Neural cell (in vitro differentiated cells): ENCODE data around the gene NETO1. TPM values are rescaled to one million over a fixed set of nuclear protein-coding genes. Genes with fewer than 3 reads are reported as not detected.

Experiments used
- H2AFZ ChIP-seq: fragments of 200-600, 300-800 bp; sonication (generic), shearing (Covaris generic); 2 replicates; pipeline ENCODE4 v1.6.0; 2014; ENCODE audit warnings: low read depth, mild to moderate bottlenecking, antibody characterized with exemption, low read length, moderate library complexity
- H3F3A ChIP-seq: fragments of 200-600 bp; shearing (Covaris generic); 2 replicates; pipeline ENCODE4 v1.6.1; 2016; ENCODE audit warnings: mild to moderate bottlenecking, moderate library complexity, mixed read lengths, antibody characterized with exemption, low read length; ENCODE audit not compliant: insufficient read depth, poor library complexity, severe bottlenecking
- H3K27ac ChIP-seq: fragments of 200-600, 300-800 bp; sonication (generic), shearing (Covaris generic); 2 replicates; pipeline ENCODE4 v1.5.1; 2014; ENCODE audit warnings: mild to moderate bottlenecking, low read length, moderate library complexity
- H3K27me3 ChIP-seq: fragments of 300-800, 200-600 bp; sonication (generic), shearing (Covaris generic); 2 replicates; pipeline ENCODE4 v1.6.0; 2014; ENCODE audit warnings: mild to moderate bottlenecking, low read depth, low read length, moderate library complexity; ENCODE audit not compliant: insufficient read depth
- H3K36me3 ChIP-seq: fragments of 300-800, 200-600 bp; sonication (generic), shearing (Covaris generic); 2 replicates; pipeline ENCODE4 v1.5.1; 2014; ENCODE audit warnings: mild to moderate bottlenecking, antibody characterized with exemption, low read length, moderate library complexity; ENCODE audit not compliant: insufficient read depth
- H3K4me2 ChIP-seq: fragments of 300-800, 200-600 bp; sonication (generic), shearing (Covaris generic); 2 replicates; pipeline ENCODE4 v1.6.0; 2014; ENCODE audit warnings: mild to moderate bottlenecking, low read length
- H3K4me3 ChIP-seq: fragments of 300-800, 200-600 bp; sonication (generic), shearing (Covaris generic); 2 replicates; pipeline ENCODE4 v1.5.1; 2014; ENCODE audit warnings: mild to moderate bottlenecking, low read length, moderate library complexity
- H3K79me2 ChIP-seq: fragments of 200-600 bp; shearing (Covaris generic); replicated peaks from 2 replicates; pipeline ENCODE4 v1.6.0; 2014; ENCODE audit warnings: mild to moderate bottlenecking, low read length, moderate library complexity; ENCODE audit not compliant: insufficient read depth
- H3K9ac ChIP-seq: fragments of 300-800, 200-600 bp; sonication (generic), shearing (Covaris generic); 2 replicates; pipeline ENCODE4 v1.6.1; 2016; ENCODE audit warnings: mild to moderate bottlenecking, low read length, mixed read lengths
- H3K9me2 ChIP-seq: fragments of 200-600 bp; shearing (Covaris generic); 2 replicates; pipeline ENCODE4 v1.6.1; 2016; ENCODE audit warnings: mild to moderate bottlenecking, low read length, mixed read lengths; ENCODE audit not compliant: insufficient read depth
- H3K9me3 ChIP-seq: fragments of 200-600, 300-800 bp; sonication (generic), shearing (Covaris generic); 2 replicates; pipeline ENCODE4 v1.6.1; 2016; ENCODE audit warnings: mild to moderate bottlenecking, mixed run types, low read length, moderate library complexity, mixed read lengths
- H4K20me1 ChIP-seq: fragments of 200-600 bp; shearing (Covaris generic); 2 replicates; pipeline ENCODE4 v1.6.1; 2016; ENCODE audit warnings: mild to moderate bottlenecking, mixed run types; ENCODE audit not compliant: insufficient read depth
- EP300 ChIP-seq: fragments of 450-650 bp; conservative IDR thresholded peaks from 2 replicates; pipeline ENCODE4 v1.6.1; 2014; ENCODE audit warnings: antibody characterized with exemption, mild to moderate bottlenecking, moderate library complexity; ENCODE audit not compliant: poor library complexity, severe bottlenecking
- EZH2 ChIP-seq: fragments of 200-600, 300-800 bp; shearing (Covaris generic), sonication (generic); IDR thresholded peaks from 2 replicates; pipeline ENCODE4 v1.6.1; 2014; ENCODE audit warnings: antibody characterized with exemption, low read length, borderline replicate concordance, mild to moderate bottlenecking; ENCODE audit not compliant: insufficient read depth, poor library complexity, severe bottlenecking
- MXI1 ChIP-seq: fragments of 450-650 bp; conservative IDR thresholded peaks from 2 replicates; pipeline ENCODE4 v1.6.1; 2014; ENCODE audit warnings: antibody characterized with exemption, mild to moderate bottlenecking; ENCODE audit not compliant: poor library complexity, severe bottlenecking
- POLR2AphosphoS5 ChIP-seq: IDR thresholded peaks from 2 replicates; pipeline ENCODE4 v1.6.1; 2012
- RAD21 ChIP-seq: fragments of 450-650 bp; conservative IDR thresholded peaks from 2 replicates; pipeline ENCODE4 v1.6.1; 2014; ENCODE audit warnings: antibody characterized with exemption, mild to moderate bottlenecking, moderate library complexity
- SMC3 ChIP-seq: fragments of 450-650 bp; conservative IDR thresholded peaks from 2 replicates; pipeline ENCODE4 v1.6.1; 2014; ENCODE audit warnings: antibody characterized with exemption, mild to moderate bottlenecking, moderate library complexity; ENCODE audit not compliant: poor library complexity
- TAF1 ChIP-seq: IDR thresholded peaks from 2 replicates; pipeline ENCODE4 v1.6.1; 2012; ENCODE audit warnings: low read depth
- polyA minus RNA-seq: library from RNA; depleted of rRNA, polyadenylated mRNA; stranded (reverse); fragments of >200 nt; gene quantifications from 2 replicates; pipeline ENCODE4 v1.2.3, GENCODE V29; 2014
- polyA plus RNA-seq: library from polyadenylated mRNA; depleted of rRNA; stranded (reverse); fragments of >200 nt; gene quantifications from 2 replicates; pipeline ENCODE4 v1.2.3, GENCODE V29; 2014
- TF ChIP-seq, protein P1 (sequence below): IDR thresholded peaks from 2 replicates; pipeline ENCODE4 v1.6.1; 2012; ENCODE audit warnings: borderline replicate concordance
- TF ChIP-seq, protein P2 (sequence below): fragments of 450-650 bp; IDR thresholded peaks from 2 replicates; pipeline ENCODE4 v1.5.1; 2014; ENCODE audit warnings: antibody characterized with exemption, mild to moderate bottlenecking, moderate library complexity; ENCODE audit not compliant: poor library complexity, severe bottlenecking

NETO1 gene, protein sequence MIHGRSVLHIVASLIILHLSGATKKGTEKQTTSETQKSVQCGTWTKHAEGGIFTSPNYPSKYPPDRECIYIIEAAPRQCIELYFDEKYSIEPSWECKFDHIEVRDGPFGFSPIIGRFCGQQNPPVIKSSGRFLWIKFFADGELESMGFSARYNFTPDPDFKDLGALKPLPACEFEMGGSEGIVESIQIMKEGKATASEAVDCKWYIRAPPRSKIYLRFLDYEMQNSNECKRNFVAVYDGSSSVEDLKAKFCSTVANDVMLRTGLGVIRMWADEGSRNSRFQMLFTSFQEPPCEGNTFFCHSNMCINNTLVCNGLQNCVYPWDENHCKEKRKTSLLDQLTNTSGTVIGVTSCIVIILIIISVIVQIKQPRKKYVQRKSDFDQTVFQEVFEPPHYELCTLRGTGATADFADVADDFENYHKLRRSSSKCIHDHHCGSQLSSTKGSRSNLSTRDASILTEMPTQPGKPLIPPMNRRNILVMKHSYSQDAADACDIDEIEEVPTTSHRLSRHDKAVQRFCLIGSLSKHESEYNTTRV
- 0.16 and 0.45 TPM in 2 replicates for polyA plus RNA-seq
- polyA minus RNA-seq: 1.5 and 2.9 TPM in 2 replicates

DNA sequence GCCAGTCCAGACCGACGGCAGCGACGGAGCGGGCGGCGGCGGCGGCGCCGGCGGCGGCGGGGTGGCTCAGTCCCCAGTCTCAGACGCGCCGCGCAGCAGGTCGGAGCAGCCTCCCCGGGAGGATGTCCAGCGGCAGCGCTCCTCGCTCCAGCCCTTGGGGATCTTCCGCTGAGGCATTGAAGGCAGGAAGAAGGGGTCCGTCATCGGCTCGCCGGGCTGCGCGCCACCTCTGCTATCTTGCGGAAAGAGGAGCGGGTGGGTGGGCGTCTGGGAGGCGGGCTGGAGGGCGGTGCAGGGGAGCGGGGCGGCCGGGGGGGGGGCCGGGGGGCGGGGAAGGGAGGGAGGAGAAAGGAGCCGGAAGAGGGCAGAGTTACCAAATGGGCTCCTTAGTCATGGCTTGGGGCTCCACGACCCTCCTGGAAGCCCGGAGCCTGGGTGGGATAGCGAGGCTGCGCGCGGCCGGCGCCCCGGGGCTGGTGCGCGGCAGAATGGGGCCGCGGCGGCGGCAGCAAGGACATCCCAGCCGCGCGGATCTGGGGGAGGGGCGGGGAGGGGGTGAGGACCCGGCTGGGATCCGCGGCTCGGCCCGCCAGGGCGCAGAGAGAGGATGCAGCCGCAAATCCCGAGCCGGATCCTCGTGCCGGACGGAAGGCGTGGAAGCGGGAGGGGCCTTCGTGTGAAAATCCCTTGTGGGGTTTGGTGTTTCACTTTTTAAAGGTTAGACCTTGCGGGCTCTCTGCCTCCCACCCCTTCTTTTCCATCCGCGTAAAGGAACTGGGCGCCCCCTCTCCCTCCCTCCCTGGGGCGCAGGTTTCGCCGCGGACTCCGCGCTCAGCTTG, at the start of gene NETO1:
NETO1 (minus strand) TSS at position 242 of the 839 bp plus-strand sequence. CDS start 696 bp downstream, outside the sequence.
- no peaks in the 10 kb centered on the region for H3K9me2 ChIP-seq
- H3K27me3 ChIP-seq: peaks cover 76% of the 10 kb centered on the region
- TF ChIP-seq EP300 (no peak), POLR2AphosphoS5 (no peak), RAD21 (no peak), TAF1 (no peak), EZH2 (no peak), MXI1 (no peak), SMC3 (no peak)
- TF ChIP-seq, protein P1, sequence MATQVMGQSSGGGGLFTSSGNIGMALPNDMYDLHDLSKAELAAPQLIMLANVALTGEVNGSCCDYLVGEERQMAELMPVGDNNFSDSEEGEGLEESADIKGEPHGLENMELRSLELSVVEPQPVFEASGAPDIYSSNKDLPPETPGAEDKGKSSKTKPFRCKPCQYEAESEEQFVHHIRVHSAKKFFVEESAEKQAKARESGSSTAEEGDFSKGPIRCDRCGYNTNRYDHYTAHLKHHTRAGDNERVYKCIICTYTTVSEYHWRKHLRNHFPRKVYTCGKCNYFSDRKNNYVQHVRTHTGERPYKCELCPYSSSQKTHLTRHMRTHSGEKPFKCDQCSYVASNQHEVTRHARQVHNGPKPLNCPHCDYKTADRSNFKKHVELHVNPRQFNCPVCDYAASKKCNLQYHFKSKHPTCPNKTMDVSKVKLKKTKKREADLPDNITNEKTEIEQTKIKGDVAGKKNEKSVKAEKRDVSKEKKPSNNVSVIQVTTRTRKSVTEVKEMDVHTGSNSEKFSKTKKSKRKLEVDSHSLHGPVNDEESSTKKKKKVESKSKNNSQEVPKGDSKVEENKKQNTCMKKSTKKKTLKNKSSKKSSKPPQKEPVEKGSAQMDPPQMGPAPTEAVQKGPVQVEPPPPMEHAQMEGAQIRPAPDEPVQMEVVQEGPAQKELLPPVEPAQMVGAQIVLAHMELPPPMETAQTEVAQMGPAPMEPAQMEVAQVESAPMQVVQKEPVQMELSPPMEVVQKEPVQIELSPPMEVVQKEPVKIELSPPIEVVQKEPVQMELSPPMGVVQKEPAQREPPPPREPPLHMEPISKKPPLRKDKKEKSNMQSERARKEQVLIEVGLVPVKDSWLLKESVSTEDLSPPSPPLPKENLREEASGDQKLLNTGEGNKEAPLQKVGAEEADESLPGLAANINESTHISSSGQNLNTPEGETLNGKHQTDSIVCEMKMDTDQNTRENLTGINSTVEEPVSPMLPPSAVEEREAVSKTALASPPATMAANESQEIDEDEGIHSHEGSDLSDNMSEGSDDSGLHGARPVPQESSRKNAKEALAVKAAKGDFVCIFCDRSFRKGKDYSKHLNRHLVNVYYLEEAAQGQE: no peak
- TF ChIP-seq, protein P2, sequence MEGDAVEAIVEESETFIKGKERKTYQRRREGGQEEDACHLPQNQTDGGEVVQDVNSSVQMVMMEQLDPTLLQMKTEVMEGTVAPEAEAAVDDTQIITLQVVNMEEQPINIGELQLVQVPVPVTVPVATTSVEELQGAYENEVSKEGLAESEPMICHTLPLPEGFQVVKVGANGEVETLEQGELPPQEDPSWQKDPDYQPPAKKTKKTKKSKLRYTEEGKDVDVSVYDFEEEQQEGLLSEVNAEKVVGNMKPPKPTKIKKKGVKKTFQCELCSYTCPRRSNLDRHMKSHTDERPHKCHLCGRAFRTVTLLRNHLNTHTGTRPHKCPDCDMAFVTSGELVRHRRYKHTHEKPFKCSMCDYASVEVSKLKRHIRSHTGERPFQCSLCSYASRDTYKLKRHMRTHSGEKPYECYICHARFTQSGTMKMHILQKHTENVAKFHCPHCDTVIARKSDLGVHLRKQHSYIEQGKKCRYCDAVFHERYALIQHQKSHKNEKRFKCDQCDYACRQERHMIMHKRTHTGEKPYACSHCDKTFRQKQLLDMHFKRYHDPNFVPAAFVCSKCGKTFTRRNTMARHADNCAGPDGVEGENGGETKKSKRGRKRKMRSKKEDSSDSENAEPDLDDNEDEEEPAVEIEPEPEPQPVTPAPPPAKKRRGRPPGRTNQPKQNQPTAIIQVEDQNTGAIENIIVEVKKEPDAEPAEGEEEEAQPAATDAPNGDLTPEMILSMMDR: no peak
- peak within 1 kb of the TSS; percentile 16 for H2AFZ ChIP-seq
- H4K20me1 ChIP-seq: no peaks in the 10 kb centered on the region
- peak within 1 kb of the TSS; percentile 87 for H3K4me2 ChIP-seq
- no peaks in the 10 kb centered on the region for H3K79me2 ChIP-seq
- H3K9ac ChIP-seq: peak within 1 kb of the TSS; percentile 44
- H3K36me3 ChIP-seq: no peaks in the 10 kb centered on the region
- H3K9me3 ChIP-seq: no peaks in the 10 kb centered on the region
- H3K27ac ChIP-seq: no peak within 1 kb of the TSS
- peak within 1 kb of the TSS; percentile 74 for H3K4me3 ChIP-seq
- peaks cover 5% of the 10 kb centered on the region for H3F3A ChIP-seq

DNA sequence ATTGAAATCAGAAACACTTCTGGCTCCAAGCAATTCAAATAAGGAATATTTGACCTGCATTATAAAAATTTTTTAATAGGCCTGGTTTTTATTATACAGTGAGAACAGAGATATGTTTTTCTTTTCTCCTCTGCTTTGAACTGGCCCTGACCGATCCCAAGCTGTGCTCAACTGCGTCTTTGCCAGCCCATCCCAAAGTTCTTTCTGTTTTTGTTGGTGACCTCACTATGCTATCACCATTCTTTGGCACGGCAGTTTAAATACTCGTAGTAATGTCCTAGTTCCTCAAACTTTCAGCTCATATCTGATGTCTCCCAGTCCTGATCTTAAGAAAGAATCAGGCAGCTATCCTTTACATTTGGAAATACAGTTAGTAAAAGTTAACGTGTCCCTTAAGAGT, 42.3 kb upstream of the NETO1 start:
- Histone ChIP-seq H3F3A (no peaks in the 10 kb centered on the region), H3K4me2 (no peak overlapping the region), H3K9me2 (no peaks in the 10 kb centered on the region), H2AFZ (no peak overlapping the region), H3K27ac (no peak overlapping the region), H3K9me3 (no peaks in the 10 kb centered on the region), H3K4me3 (no peak overlapping the region), H4K20me1 (no peaks in the 10 kb centered on the region), H3K36me3 (no peaks in the 10 kb centered on the region), H3K27me3 (no peaks in the 10 kb centered on the region), H3K9ac (no peak overlapping the region), H3K79me2 (no peaks in the 10 kb centered on the region)
- TF ChIP-seq SMC3 (no peak), POLR2AphosphoS5 (no peak), MXI1 (no peak), EP300 (no peak), EZH2 (no peak), RAD21 (no peak), TAF1 (no peak)
- TF ChIP-seq, protein P1: no peak
- TF ChIP-seq, protein P2: no peak
